GM06990 (cell line): ENCODE data around the gene THAP10.
"Not testable (repeated sequence)": the region's sequence is repeated elsewhere in the genome, so short reads cannot be mapped to it uniquely, and the experiment has no call there.

Source experiments
- DNase-seq: peaks from one replicate; pipeline ENCODE4 v3.0.0-alpha.2; 2011; ENCODE audit not compliant: insufficient read length; ENCODE audit errors: extremely low read depth
- H3K27me3 ChIP-seq: replicated peaks from 2 replicates; pipeline ENCODE4 v1.6.0; 2011; ENCODE audit warnings: low read length; ENCODE audit not compliant: control insufficient read depth, insufficient read depth
- H3K36me3 ChIP-seq: 2 replicates; pipeline ENCODE4 v1.5.1; 2011; ENCODE audit warnings: low read length; ENCODE audit not compliant: control insufficient read depth, insufficient read depth
- H3K4me3 ChIP-seq: replicated peaks from 2 replicates; pipeline ENCODE4 v1.5.1; 2011; ENCODE audit warnings: low read depth, mild to moderate bottlenecking, control low read depth, low read length
- TF ChIP-seq, protein P1 (sequence below): IDR thresholded peaks from 2 replicates; pipeline ENCODE4 v1.5.1; 2011; ENCODE audit warnings: low read length, control low read depth, mild to moderate bottlenecking, inconsistent platforms; ENCODE audit not compliant: insufficient read depth, poor library complexity, severe bottlenecking

The THAP10 gene

DNA sequence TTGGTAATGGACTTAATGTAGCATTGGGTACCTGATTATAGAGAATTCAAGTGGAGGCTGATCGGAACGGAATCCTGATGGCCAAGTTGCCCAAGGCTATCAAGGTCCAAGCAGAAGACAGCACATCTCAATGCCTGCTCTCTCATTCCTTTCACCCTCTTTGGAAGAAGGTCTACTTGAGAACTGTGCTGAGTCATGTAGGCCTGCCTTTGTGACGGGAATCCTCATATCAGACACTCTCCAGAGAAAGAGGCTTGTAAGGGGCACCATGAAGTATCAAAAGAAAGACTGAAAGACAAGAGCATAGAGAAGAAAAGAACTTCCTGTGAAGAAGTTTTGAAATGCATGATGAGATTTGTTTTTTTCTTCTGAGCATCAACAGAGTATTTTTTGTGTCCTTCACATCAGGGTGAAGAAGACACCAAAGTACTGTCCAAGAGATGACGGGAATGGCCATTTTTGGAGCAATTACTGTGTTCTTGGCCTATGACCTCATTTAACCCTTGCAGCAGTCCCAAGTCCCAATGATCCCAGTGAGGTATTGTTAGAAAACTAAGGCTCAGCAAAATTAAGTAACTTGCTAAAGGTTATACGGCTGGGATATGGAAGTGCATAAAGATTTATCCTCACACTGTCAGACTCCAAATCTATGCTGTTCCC, 25.1 kb downstream of the THAP10 start:
- no peak for DNase-seq
- Histone ChIP-seq H3K27me3 (no peaks in the 10 kb centered on the region; the same call in 1 of the 2 replicates), H3K36me3 (no peaks in the 10 kb centered on the region), H3K4me3 (no peak overlapping the region)
- TF ChIP-seq, protein P1, sequence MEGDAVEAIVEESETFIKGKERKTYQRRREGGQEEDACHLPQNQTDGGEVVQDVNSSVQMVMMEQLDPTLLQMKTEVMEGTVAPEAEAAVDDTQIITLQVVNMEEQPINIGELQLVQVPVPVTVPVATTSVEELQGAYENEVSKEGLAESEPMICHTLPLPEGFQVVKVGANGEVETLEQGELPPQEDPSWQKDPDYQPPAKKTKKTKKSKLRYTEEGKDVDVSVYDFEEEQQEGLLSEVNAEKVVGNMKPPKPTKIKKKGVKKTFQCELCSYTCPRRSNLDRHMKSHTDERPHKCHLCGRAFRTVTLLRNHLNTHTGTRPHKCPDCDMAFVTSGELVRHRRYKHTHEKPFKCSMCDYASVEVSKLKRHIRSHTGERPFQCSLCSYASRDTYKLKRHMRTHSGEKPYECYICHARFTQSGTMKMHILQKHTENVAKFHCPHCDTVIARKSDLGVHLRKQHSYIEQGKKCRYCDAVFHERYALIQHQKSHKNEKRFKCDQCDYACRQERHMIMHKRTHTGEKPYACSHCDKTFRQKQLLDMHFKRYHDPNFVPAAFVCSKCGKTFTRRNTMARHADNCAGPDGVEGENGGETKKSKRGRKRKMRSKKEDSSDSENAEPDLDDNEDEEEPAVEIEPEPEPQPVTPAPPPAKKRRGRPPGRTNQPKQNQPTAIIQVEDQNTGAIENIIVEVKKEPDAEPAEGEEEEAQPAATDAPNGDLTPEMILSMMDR = no peak

DNA sequence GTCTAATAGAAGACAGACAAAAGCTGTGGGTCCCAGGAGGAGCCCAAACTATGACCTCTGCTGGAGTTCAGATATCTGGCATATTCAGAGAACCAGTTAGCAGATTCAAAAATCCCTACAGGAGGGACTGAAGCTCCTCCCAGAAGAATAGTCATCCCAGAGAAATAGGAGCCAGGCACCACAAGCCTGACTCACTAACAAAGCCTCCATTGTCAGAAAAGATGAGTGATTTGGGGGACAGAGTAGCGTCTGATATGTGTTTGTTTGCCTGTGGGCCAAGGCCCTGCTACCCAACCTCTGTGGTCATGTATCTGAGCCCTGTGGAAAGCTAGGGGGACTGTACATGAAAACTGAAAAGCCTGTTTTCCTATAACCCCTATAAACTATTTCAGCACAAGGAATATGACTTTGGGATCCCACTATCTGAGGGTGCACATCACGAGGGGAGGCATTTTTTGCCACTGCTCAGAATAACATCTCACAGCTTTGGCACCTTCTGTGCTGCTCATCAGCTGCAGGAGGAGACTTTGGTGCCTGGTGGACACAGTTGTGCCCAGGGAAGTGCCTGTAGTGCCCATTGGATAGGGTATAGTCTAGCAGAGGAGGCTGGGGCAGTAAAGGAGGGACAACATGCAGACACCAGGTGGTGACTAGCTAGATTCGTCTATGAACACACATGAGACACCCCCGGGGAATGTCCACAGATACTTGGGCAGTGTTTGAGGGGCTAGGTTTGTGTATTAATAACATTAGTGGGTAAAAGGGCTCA, 28.6 kb downstream of the THAP10 start:
- no peaks in the 10 kb centered on the region for H3K36me3 ChIP-seq
- H3K27me3 ChIP-seq = no peaks in the 10 kb centered on the region; the same call in 1 of the 2 replicates
- TF ChIP-seq, protein P1 = no peak
- no peak overlapping the region for H3K4me3 ChIP-seq
- DNase-seq = no peak

DNA sequence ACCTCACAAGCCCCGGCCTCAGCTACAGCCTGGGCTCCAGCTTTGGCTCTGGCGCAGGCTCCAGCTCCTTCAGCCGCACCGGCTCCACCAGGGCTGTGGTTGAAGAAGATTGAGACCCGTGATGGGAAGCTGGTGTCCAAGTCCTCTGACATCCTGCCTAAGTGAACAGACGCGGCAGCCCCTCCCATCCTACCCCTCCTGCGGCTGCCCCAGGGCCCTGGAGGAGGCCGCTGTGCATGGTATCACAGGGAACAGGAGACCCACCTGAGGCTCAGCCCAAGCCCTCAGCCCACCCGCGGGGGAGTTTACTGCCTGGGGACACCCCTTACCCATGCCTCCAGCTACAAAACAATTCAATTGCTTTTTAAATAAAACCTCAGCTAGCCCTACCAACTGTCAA, 32.2 kb downstream of the THAP10 start:
- TF ChIP-seq, protein P1 = no peak
- H3K36me3 ChIP-seq = no peaks in the 10 kb centered on the region
- no peak overlapping the region for H3K4me3 ChIP-seq
- DNase-seq = no peak
- no peaks in the 10 kb centered on the region; the same call in 1 of the 2 replicates for H3K27me3 ChIP-seq

DNA sequence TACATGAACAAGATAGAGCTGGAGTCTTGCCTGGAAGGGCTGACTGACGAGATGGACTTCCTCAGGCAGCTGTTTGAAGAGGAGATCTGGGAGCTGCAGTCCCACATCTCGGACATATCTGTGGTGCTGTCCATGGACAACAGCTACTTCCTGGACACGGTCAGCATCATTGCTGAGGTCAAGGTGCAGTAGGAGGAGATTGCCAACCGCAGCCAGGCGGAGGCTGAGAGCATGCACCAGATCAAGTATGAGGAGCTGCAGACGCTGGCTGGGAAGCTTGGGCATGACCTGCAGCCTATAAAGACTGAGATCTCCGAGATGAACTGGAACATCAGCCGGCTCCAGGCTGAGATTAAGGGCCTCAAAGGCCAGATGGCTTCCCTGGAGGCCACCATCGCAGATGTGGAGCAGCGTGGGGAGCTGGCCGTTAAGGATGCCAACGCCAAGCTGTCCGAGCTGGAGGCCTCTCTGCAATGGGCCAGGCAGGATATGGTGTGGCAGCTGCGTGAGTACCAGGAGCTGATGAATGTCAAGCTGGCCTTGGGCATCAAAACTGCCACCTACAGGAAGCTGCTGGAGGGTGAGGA, 32.8 kb downstream of the THAP10 start:
- Histone ChIP-seq H3K4me3 (no peak overlapping the region), H3K27me3 (no peaks in the 10 kb centered on the region; the same call in 1 of the 2 replicates), H3K36me3 (no peaks in the 10 kb centered on the region)
- TF ChIP-seq, protein P1 = no peak
- DNase-seq = no peak

DNA sequence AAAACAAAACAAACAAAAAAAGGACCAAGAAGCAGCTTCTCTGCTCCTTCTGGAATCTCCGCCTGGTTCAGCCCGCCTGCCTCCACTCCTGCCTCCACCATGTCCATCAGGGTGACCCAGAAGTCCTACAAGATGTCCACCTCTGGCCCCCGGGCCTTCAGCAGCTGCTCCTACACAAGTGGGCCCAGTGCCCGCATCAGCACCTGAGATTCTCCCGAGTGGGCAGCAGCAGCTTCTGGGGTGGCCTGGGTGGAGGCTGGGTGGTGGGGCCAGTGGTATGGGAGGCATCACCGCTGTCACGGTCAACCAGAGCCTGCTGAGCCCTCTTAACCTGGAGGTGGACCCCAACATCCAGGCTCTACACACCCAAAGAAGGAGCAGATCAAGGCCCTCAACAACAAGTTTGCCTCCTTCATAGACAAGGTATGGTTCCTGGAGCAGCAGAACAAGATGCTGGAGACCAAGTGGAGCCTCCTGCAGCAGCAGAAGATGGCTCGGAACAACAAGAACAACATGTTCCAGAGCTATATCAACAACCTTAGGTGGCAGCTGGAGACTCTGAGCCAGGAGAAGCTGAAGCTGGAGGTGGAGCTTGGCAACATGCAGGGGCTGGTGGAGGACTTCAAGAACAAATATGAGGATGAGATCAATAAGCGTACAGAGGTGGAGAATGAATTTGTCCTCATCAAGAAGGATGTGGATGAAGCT, 33.5 kb downstream of the THAP10 start:
- DNase-seq, H3K4me3 ChIP-seq, H3K36me3 ChIP-seq, H3K27me3 ChIP-seq: not testable (repeated sequence)
